Fibroblast of skin of left biceps (primary cell): ENCODE data around the gene MTM1.
A peak's percentile ranks its signal among the peaks of the same experiment; 100 is the strongest.

Experiments used
- DNase-seq, 2 experiments: peaks; one replicate each; pipeline ENCODE4 v3.0.0-alpha.2; 2013; ENCODE audit warnings: low read depth in 2 of 2

MTM1 gene

DNA sequence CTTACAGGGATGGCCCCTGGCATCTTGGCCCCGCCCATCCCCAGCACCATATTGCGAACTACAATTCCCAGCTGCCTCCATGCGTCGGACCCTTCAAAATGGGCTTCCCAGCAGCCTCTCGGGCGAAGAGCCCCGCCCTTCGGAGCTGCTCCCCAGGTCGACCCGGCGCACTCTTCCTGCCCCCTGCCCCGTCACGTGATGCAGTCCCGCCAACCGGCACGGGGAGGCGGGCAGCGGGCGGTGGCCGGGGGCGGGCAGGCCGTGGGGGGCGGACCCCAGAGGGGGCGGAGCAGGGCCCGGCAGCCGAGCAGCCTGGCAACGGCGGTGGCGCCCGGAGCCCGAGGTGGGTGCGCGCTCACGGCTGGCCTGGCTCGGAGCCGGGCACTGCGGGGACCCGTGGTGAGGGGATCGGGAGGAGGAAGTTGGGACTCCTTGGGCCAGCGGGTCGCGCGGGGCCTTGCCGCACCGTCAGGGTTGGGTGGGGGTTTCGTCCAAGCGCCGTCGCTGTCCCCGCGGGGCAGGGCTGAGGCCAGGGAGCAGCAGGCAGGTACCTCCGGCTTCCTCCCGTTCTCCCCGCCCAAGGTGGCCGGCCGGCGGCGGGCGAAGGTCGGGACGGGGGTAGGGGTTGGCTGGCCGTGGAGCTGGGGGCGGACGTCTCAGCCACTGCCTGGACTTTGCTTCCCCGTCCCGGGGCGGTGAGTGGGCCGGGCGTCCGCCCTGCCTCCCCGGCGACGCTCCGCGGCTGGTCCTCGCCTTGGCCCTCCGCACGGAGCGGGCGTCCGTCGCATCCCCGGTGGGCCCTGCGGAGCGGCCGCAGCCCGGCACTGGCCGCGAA, at the start of gene MTM1:
Gene MTM1, plus strand, starts transcription at position 302 of the 835 bp plus-strand sequence. CDS start 23,994 bp downstream, outside the sequence.
- DNase-seq = peak; percentile 84 to 85

GRCh38 chrX:150522494-150522893, 45.9 kb upstream of the MTM1 start:
- no peak for DNase-seq

DNA sequence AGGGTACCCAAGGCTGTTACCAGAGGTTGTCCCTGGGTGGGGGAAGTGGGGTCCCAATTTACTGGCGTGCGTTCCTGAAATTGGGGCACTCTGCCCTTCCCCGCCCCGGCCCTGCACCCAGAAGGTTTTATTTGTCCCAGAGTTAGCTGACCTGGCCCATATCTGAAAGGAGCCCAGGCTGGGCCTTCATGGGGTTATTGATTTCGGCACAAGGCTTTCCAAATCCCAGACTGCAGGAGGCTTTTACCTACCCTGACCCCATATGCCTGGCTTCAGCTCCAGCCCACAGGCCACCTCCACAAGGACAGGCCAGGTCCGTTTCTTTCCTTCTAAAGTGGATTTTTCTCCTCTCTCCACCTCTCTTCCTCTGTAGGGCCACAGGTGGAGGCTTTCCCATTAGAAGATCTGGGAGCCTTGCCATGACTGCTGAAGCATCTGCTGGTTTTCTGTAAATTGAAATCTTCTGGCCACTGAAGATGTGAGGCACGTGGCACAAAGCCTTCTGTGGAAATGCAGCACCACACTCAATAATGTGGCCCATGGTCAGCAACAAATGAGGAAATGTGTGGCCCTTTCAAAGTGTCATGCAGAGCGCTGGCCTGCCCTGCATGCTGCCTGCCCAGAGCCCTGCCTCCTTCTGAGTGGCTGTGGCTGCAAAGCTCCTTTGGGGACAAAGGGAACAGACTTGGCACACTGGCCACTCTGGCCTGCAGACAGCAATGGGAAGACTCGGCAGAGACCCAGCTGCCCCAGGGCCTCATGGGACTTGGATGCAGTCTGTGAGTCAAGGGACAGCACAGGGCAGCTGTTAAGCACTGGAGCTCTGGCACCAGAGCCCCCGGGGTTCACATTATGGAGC, 43.1 kb upstream of the MTM1 start:
- no peak for DNase-seq

GRCh38 chrX:150526692-150527091, 41.7 kb upstream of the MTM1 start:
- no peak for DNase-seq

DNA sequence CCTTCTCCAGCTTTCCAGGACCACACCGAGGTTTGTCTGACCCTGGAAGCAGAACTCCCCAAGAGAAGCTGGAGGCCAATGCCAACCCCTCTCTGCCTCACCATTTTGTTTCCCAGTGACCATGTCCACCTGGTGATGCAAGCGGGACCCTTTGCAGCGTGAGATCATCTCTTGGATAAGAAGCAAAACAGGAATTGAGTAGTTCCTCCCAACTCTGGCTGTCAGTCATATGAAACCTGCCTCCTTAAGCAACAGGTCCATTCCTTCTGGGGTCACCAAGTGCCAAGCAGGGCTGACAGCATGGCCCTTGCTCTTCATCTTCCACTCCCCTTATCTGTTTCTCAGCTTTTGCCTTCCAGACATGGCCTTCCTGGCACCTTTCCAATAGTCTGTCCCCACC, 41.3 kb upstream of the MTM1 start:
- DNase-seq = no peak

DNA sequence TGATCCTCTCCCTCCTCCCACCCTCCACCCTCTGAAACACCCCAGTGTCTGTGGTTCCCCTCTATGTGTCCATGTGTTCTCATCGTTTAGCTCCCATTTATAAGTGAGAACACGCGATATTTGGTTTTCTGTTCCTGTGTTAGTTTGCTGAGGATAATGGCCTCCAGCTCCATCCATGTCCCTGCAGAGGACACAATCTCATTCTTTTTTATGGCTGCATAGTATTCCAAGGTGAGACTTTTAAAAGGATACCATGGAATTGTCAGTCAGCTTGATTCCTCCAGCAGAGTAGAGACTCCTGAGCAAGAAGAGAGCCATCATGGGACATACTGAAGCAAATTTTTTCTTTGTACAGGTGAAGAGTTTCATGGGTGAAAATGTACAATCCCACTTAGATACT, 38.8 kb upstream of the MTM1 start:
- DNase-seq = no peak

GRCh38 chrX:150530821-150531220, 37.6 kb upstream of the MTM1 start:
- DNase-seq = no peak

DNA sequence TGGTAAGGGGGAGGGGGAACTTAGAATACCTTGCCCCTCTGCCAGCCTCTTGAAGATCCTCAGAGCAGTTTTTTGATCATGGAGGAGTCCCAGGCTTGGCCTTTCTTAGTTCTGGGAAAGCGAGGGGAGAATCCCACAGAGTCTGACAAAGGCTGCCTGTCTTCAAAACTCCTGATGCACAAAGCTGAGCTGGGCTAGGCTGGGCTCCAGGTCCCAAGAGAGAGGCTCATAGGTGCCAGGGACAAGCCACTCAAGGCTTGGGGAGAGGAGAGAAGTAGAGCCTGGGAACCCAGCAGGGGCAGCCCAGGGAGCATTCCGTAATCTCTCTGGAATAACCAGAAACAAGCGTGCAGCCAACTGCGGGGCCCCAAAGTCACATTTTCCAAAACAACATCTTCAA, 37.0 kb upstream of the MTM1 start:
- no peak for DNase-seq

- DNase-seq = no peak
Measured at GRCh38 chrX:150533863-150534262, 34.6 kb upstream of the MTM1 start.

DNA sequence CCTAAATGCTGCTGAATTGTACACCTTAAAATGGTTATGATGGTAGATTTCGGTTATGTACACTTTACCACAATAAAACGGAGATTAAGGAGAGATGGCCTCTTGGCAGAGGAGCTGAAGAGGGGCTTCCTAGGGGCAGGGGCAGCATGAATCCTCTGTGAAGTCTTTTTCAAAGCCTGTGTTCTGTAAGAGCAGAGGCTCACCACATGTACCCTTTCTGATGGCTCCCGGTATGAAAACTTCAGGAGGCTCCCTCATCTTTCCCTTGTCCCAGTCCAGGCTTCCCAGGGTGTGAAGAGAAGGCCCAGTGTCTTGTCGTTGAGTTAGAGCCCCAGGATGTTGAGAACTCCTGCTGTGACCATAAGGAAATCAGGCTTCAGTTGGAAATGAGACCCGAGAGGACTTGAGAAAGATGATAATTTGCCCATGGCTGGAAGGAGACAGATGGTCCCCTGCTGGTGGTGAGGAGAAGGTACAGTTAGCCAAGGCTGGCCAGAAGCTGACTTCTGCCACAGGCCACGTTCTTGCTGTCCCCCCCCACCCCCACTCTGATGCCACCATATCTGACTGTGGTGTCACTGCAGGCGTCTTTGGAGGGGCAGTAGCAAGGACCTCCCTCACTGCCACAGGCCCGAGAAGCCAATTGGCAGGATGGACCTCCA, 31.8 kb upstream of the MTM1 start:
- no peak for DNase-seq

- DNase-seq = no peak
Measured at GRCh38 chrX:150537851-150538250, 30.6 kb upstream of the MTM1 start.

GRCh38 chrX:150540965-150541364, 27.5 kb upstream of the MTM1 start:
- DNase-seq = no peak

DNA sequence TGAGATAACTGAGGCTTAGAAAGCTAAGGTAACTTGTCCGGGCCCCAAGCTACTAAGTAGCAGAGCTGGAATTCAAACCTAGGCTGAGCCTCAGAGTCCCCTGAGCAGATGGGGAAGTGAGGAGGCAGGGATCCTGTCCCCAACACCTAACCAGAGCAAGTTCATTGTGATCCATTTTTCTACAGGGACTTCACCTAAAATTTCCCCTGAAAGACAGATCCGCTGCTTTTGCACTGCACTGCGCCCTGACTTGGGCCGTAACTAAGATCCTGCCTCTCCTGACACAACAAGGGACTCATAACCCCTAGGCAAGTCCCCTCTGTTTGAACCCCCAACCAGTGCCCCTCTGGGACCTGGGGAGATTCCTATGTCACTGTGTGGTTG, 25.6 kb upstream of the MTM1 start:
- DNase-seq = no peak

- no peak for DNase-seq
Measured at GRCh38 chrX:150543230-150544155, 24.9 kb upstream of the MTM1 start.

- DNase-seq = no peak
Measured at GRCh38 chrX:150544222-150544787, 24.1 kb upstream of the MTM1 start.

GRCh38 chrX:150544835-150545770, 23.3 kb upstream of the MTM1 start:
- no peak for DNase-seq

DNA sequence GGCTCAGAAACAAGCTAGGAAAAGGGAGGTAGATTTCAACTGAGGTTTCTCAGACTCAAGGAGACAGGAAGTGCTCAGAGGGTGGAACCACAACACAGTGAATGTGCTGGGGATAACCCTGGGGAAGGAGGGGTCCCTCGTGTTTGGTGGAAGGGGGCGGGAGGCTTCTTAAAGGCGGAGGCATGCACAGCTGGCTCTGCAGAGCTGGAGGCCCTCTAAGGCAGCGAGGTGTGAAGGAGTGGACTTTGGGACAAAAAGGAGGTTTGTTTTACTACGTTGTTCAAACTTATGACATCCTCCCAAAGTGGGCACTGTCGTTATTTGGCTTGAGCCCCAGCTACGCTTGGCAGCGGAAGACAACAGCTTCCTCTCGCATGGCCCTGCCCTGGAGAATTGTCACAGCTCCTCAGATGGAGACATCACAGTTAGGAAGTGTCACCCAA, 21.7 kb upstream of the MTM1 start:
- DNase-seq = no peak

DNA sequence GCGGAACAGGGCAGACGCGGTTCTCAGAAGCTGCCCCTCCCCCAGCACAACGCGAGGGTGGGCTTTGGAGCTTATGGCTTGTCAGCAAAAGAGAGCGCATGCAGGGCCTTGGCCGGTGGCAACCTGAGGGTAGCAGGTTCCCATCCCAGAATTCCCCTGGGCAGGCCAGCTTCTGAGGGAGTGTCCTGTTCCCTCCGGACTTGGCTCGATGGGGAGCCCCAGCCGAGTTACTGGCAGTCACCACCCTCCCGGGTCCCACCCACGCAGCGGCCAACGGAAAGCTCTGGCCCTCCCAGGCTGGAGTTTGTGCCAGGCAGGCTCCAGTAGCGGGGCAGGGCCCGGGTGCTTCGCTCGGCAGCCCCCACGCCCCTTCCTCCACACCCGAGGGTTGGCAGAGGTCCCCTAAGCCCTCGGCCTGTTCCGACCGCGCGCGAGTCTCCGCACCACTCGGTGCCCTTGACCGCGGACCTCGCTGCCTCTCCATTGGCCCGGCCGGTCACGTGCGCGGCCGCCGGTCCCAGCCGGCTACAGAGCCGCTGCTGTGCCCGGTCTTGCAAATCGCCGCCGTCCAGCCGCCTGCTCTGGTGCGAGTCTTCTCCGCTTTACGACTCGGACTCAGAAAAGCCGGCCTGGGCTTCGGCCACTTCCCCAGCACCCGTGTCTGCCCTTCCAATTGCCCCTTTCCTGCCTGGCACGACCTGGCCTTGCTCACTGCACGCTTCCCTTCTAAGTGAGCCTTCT, 20.9 kb upstream of the MTM1 start:
- no peak for DNase-seq

DNA sequence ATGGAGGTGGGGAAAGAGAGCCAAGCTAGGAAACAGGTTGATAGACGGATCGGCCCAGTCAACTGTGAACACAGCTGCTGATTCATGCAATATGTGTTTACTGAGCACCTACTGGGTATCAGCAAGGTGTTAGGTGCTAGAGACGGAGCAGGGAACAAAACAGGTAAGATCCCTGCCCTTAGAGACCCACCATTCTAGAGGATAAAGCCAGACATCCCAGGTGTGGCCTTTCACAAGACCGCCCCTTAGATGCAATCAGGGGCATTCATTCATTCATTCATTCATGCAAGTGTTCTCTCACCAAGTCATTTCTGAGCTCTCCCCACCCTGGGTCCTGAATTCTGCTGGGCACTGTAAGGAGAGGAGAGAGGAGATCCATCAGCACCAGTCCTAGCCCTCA, 20.2 kb upstream of the MTM1 start:
- DNase-seq = no peak
